Upper lobe of right lung (tissue), 1 donor: ENCODE measurements around the gene ADIG. TPM values are rescaled to one million over a fixed set of nuclear protein-coding genes. Genes with fewer than 3 reads are reported as not detected.

Experiments
- ATAC-seq: fragments of 200-7000 bp; cut with Tn5 transposase; one replicate; pipeline ENCODE4 v1.9.1; 2020; ENCODE audit warnings: mild to moderate bottlenecking, moderate library complexity
- DNase-seq: peaks from one replicate; pipeline ENCODE4 v3.0.0-alpha.2; 2020
- H3K27ac ChIP-seq: fragments of 200-600 bp; one replicate; pipeline ENCODE4 v1.8.0; 2022
- H3K27me3 ChIP-seq: fragments of 200-600 bp; one replicate; pipeline ENCODE4 v1.8.0; 2022; ENCODE audit warnings: mild to moderate bottlenecking
- H3K36me3 ChIP-seq: fragments of 200-600 bp; one replicate; pipeline ENCODE4 v1.8.0; 2022
- H3K4me1 ChIP-seq: fragments of 200-600 bp; one replicate; pipeline ENCODE4 v1.8.0; 2022
- H3K4me3 ChIP-seq: fragments of 200-600 bp; one replicate; pipeline ENCODE4 v1.8.0; 2022; ENCODE audit warnings: mild to moderate bottlenecking
- H3K9me3 ChIP-seq: fragments of 200-600 bp; one replicate; pipeline ENCODE4 v1.8.0; 2022
- CTCF ChIP-seq: fragments of 200-600 bp; IDR thresholded peaks from one replicate; pipeline ENCODE4 v1.8.0; 2022; ENCODE audit warnings: antibody characterized with exemption
- intact Hi-C: fragments of 100-400 bp; cut with DNase I; formaldehyde crosslinking; loops from one replicate; pipeline ENCODE4 v1.11.0; 2022
- total RNA-seq: library from RNA; stranded (reverse); fragmentation: NEBNext Ultra II Directional; extraction: Animal tissue kit (Norgen Biotek cat#: 25700); gene quantifications from one replicate; pipeline ENCODE4 v1.2.1, GENCODE V29; 2021
- donor health status: DM: no; HTN: yes; CAD: no; lungs with severe emphysema.

Gene ADIG
- total RNA-seq, 1 donor from 2014 or later: not detected

- intact Hi-C loops: no loop called here
- ATAC-seq (no peak), DNase-seq (no peak)
Observed at GRCh38 chr20:38629979-38630378, 49.0 kb downstream of the ADIG start.

GRCh38 chr20:38630727-38631126 lies 49.7 kb downstream of the ADIG start:
- Histone ChIP-seq H3K36me3 (no peaks in the 10 kb centered on the region), H3K9me3 (no peaks in the 10 kb centered on the region), H3K27ac (no peak overlapping the region), H3K27me3 (peaks cover 4% of the 10 kb centered on the region), H3K4me3 (no peak overlapping the region), H3K4me1 (no peaks in the 10 kb centered on the region)
- ATAC-seq: no peak
- DNase-seq: no peak
- intact Hi-C loops: no loop called here
- no peak for TF ChIP-seq CTCF

More at GRCh38 chr20:38629979-38630378, 49.0 kb downstream of the ADIG start:
- Histone ChIP-seq H3K9me3 (no peaks in the 10 kb centered on the region), H3K36me3 (no peaks in the 10 kb centered on the region), H3K27me3 (peaks cover 4% of the 10 kb centered on the region), H3K4me3 (no peak overlapping the region), H3K27ac (no peak overlapping the region), H3K4me1 (no peaks in the 10 kb centered on the region)
- TF ChIP-seq CTCF: no peak

GRCh38 chr20:38631155-38632022 lies 50.4 kb downstream of the ADIG start:
- intact Hi-C loops: no loop called here
- Histone ChIP-seq H3K9me3 (no peaks in the 10 kb centered on the region), H3K27me3 (peaks cover 4% of the 10 kb centered on the region), H3K27ac (no peak overlapping the region), H3K4me3 (no peak overlapping the region), H3K36me3 (no peaks in the 10 kb centered on the region), H3K4me1 (no peaks in the 10 kb centered on the region)
- TF ChIP-seq CTCF: no peak
- ATAC-seq: no peak
- no peak for DNase-seq

GRCh38 chr20:38633577-38634093 lies 52.6 kb downstream of the ADIG start:
- TF ChIP-seq CTCF: peak; percentile 90
- Histone ChIP-seq H3K27me3 (peaks cover 4% of the 10 kb centered on the region), H3K4me1 (no peaks in the 10 kb centered on the region), H3K36me3 (no peaks in the 10 kb centered on the region), H3K27ac (no peak overlapping the region), H3K4me3 (no peak overlapping the region), H3K9me3 (no peaks in the 10 kb centered on the region)
- DNase-seq (peak; percentile 72), ATAC-seq (peak; percentile 93)
- intact Hi-C loops: no loop called here

GRCh38 chr20:38635721-38636288 lies 54.8 kb downstream of the ADIG start:
- DNase-seq: no peak
- ATAC-seq: peak; percentile 32
- intact Hi-C loops: no loop called here
- Histone ChIP-seq H3K9me3 (no peaks in the 10 kb centered on the region), H3K4me1 (no peaks in the 10 kb centered on the region), H3K27ac (no peak overlapping the region), H3K4me3 (no peak overlapping the region), H3K27me3 (peaks cover 4% of the 10 kb centered on the region), H3K36me3 (no peaks in the 10 kb centered on the region)
- TF ChIP-seq CTCF: no peak

Other genes starting within 250 kb of the ADIG start
- 0.26 TPM for gene LBP, start 234.7 kb upstream of the ADIG start, total RNA-seq
- gene SNHG17, start 145.9 kb upstream of the ADIG start, total RNA-seq: 23.8 TPM
- 35.4 TPM for gene RALGAPB, start 108.4 kb upstream of the ADIG start, total RNA-seq
- gene ARHGAP40, start 20.6 kb downstream of the ADIG start, total RNA-seq: 0.72 TPM
- gene SLC32A1, start 143.3 kb downstream of the ADIG start, total RNA-seq: not detected
- gene ACTR5, start 167.3 kb downstream of the ADIG start, total RNA-seq: 7.0 TPM
- 22.1 TPM for gene PPP1R16B, start 224.5 kb downstream of the ADIG start, total RNA-seq